HS-27A (cell line): ENCODE data around the gene UEVLD.
A peak's percentile ranks its signal among the peaks of the same experiment; 100 is the strongest.
"Not testable (repeated sequence)": the region's sequence is repeated elsewhere in the genome, so short reads cannot be mapped to it uniquely, and the experiment has no call there.

ENCODE experiments used
- DNase-seq: peaks from one replicate; pipeline ENCODE4 v3.0.0-alpha.2; 2012; ENCODE audit warnings: low read depth, missing footprints

The UEVLD gene

DNA sequence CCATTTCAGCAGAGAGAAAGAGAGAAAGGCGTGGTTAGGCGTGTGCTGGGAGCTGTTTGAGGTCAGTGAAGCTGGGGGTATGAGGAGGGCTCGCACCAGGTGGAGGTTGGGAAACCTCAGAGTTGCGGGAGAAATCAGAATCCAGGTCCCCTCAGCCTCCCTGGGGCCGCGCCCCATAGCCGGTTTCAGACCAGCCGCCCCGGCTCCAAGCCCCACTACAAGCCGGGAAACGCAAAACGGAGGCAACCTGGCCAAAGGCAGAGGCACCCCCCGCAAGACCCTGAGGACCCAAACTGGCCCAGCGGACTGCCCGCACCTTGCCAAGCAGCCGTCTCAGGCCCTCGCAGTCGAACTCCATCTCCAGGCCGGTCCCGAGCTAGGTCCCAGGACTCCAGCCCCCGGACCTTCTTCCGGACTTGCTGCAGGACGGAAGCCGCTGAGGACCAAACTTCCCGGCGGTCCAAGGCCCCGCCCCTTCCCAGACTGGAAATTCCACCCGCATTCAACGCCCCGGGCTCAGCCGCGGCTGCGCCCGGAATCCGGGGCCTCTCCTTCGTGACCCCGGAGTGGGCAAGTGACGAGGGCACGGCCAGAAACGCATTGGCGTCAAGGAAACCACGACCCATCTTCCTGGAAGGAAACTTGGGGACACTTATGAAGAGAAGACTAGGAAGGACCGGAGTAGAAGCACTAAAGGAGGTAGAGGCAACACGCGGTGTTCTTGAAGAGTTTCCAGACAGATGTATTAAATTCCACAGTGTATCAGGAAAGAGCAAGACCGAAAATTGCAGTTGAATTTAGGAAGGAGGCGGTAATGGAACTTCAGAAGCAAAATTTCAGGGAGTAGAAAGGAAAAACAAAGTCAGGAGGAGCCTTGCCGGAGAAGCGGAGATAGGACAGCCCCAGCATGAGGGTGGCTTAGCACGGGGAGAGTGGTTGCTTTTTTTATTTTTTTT lies at the start of gene UEVLD:
Gene UEVLD (minus strand): TSS at position 438 of the 956 bp plus-strand sequence. CDS start 80 bp downstream, at position 358.
- DNase-seq, result peak; percentile 77

GRCh38 chr11:18634140-18635032 lies 45.9 kb upstream of the UEVLD start, which contains the start of gene SPTY2D1:
TSS of gene SPTY2D1 (minus strand) at chr11:18634342. CDS start at chr11:18634257, 85 bp downstream.
- DNase-seq, result peak; percentile 98

- DNase-seq, result no peak
Observed at GRCh38 chr11:18633256-18634139, 45.0 kb upstream of the UEVLD start.

DNA sequence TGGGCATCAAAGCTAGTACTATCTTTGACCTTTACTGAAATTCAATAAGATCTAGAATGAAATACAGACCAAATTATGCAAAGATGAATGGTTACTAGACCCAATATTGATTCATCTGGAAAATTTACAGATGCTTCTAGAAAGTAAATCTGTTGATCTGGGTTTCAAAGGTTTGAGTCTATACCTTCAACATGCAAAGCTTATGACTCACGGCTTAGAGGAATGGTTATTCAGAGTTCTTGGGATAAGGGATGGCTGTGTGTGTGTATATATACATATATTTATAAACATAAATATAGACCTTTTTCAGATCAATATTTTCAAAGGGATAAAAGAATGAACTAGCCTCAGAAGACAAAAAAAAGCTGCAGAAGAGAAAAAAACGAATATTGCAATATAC lies 44.3 kb upstream of the UEVLD start:
- DNase-seq, result no peak

DNA sequence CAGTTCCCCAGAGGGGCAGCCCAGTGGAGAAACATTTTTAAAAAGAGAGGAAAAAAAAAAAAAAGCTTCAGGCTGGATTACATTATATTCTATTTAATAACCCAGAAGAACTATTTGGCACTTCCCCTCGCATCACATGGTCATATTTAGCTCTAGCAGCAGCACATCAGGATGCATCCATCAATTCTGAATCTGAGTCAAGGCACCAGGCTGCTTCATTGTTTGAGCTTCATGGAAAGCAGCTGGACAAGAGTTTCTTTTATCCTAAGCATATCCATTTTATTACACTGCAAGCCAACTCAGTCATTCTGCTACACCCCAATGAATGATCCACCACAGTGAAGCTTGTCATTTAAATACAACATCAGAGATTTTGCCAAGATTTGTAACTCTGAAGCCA lies 35.6 kb upstream of the UEVLD start:
- no peak for DNase-seq

- DNase-seq, result no peak
Observed at GRCh38 chr11:18623707-18624106, 35.2 kb upstream of the UEVLD start.

- no peak for DNase-seq
Observed at GRCh38 chr11:18618342-18619025, 29.9 kb upstream of the UEVLD start.

DNA sequence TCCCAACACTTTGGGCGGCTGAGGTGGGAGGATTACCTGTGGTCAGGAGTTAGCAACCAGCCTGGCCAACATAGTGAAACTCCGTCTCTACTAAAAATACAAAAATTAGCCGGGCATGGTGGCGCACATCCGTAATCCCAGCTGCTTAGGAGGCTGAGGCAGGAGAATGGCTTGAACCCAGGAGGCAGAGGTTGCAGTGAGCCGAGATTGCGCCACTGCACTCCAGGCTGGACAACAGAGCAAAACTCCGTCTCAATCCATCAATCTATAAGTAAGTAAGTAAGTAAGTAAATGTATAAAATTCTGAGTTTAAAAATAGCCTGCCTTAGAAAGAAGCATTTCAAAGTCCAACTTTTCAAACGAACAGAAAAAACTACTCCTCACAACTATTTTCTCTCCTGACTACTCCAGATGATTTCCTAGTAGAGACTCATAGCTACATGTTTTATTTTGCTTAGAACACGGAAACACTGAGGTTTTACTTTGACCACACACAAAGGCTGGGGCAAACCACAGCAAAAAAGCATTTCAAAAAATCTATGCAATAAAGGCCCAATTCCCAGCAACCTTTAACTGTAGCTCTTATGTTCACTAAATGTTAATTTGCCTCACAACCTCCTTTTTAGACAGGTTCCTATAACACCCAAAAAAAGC lies 29.3 kb upstream of the UEVLD start:
- no peak for DNase-seq

GRCh38 chr11:18615628-18616392 lies 27.3 kb upstream of the UEVLD start:
- DNase-seq, result no peak

- DNase-seq, result no peak
Observed at GRCh38 chr11:18614667-18615066, 26.1 kb upstream of the UEVLD start.

GRCh38 chr11:18612394-18612793 lies 23.9 kb upstream of the UEVLD start:
- no peak for DNase-seq

DNA sequence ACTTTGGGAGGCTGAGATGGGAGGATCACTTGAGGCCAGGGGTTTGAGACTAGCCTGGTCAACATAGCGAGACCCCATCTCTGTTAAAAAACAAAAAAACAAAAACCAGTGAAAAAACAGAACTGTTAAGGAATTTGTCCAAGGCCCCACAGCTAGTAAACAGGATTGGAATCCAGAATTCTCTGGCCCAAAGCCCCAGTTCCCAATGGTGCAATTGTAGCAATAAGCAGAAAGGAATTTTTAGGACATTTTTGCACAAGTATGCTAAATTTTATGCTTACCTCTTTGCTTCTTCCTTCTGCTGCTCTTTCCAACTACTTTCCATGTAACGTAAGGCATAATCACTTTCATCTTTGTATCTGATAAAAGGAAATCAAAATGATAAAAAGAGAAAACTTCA lies 22.7 kb upstream of the UEVLD start:
- no peak for DNase-seq

DNA sequence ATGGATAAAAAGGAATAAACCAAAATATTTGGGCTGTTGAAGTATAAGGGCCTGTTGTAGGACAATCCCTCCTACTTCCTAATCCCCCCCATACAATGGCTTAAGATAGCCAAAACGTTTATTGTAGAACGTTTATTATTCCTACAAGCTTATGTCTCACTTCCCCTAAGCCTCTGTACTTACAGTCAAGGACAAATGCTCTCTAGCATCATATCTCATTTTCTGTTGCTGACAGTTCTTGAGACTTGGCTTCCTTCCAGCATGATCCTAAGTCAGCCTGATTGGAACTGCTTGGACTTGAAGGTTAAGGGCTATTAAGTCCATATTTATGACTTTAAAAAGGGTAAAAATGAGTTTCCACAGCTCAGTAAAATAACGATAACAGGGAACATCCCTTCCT lies 19.8 kb upstream of the UEVLD start:
- DNase-seq, result no peak

- no peak for DNase-seq
Observed at GRCh38 chr11:18600915-18601569, 12.5 kb upstream of the UEVLD start.

- DNase-seq, result no peak
Observed at GRCh38 chr11:18599739-18600230, 11.3 kb upstream of the UEVLD start, which contains the start of gene MISFA. TSS of gene MISFA (plus strand) at chr11:18599789. CDS start at chr11:18599929, 140 bp downstream.

GRCh38 chr11:18594999-18595749 lies 6.6 kb upstream of the UEVLD start:
- no peak for DNase-seq

GRCh38 chr11:18594088-18594487 lies 5.6 kb upstream of the UEVLD start:
- not testable (repeated sequence) for DNase-seq

GRCh38 chr11:18590571-18590970 lies 2.0 kb upstream of the UEVLD start:
- no peak for DNase-seq
